Measurements from ENCODE around the gene ECM1.

Gene ECM1

GRCh38 chr1:150546294-150546937, 38.5 kb downstream of the ECM1 start:
- DNase-seq = no peak

GRCh38 chr1:150548324-150548631, 40.4 kb downstream of the ECM1 start:
- no peak for DNase-seq

GRCh38 chr1:150548632-150549495, 41.0 kb downstream of the ECM1 start, which contains the start of gene ADAMTSL4:
TSS of gene ADAMTSL4 (plus strand) at chr1:150549408. CDS start at chr1:150552289, 2,881 bp downstream.
- no peak for DNase-seq

- DNase-seq = no peak
These were observed 41.8 kb downstream of the ECM1 start for GRCh38 chr1:150549496-150550221.

- DNase-seq = no peak
These were observed 42.5 kb downstream of the ECM1 start for GRCh38 chr1:150550222-150551050.

- DNase-seq = no peak
These were observed 43.3 kb downstream of the ECM1 start for GRCh38 chr1:150551051-150551783.

- no peak for DNase-seq
These were observed 43.8 kb downstream of the ECM1 start for GRCh38 chr1:150551784-150552127.

- no peak for DNase-seq
These were observed 44.4 kb downstream of the ECM1 start for GRCh38 chr1:150552128-150552910.

- DNase-seq = no peak
These were observed 45.0 kb downstream of the ECM1 start for GRCh38 chr1:150552911-150553289.

GRCh38 chr1:150553392-150554085, 45.6 kb downstream of the ECM1 start:
- DNase-seq = no peak

- no peak for DNase-seq
These were observed 46.2 kb downstream of the ECM1 start for GRCh38 chr1:150554086-150554452.

GRCh38 chr1:150555198-150555970, 47.5 kb downstream of the ECM1 start:
- DNase-seq = no peak

- no peak for DNase-seq
These were observed 48.3 kb downstream of the ECM1 start for GRCh38 chr1:150555971-150556865.

- no peak for DNase-seq
These were observed 49.2 kb downstream of the ECM1 start for GRCh38 chr1:150557065-150557600.

- DNase-seq = no peak
These were observed 49.9 kb downstream of the ECM1 start for GRCh38 chr1:150557813-150558212.

- no peak for DNase-seq
These were observed 50.4 kb downstream of the ECM1 start for GRCh38 chr1:150558303-150558704.

GRCh38 chr1:150558761-150559655, 51.1 kb downstream of the ECM1 start:
- DNase-seq = no peak

- no peak for DNase-seq
These were observed 51.7 kb downstream of the ECM1 start for GRCh38 chr1:150559656-150560010.

All from CD4-positive, alpha-beta T cell treated with Interleukin-4 for 4 hours (primary cell).